Stimulated activated CD4-positive, alpha-beta T cell treated with anti-CD3 and anti-CD28 coated beads, Interleukin-15, amount 100 ng/mL, for 24 hours (primary cell): ENCODE results near the gene VKORC1L1.
"Not testable (repeated sequence)": the region's sequence is repeated elsewhere in the genome, so short reads cannot be mapped to it uniquely, and the experiment has no call there.

Source experiments
- DNase-seq: peaks from one replicate; pipeline ENCODE4 v3.0.0-alpha.2; 2020

Gene VKORC1L1

GRCh38 chr7:65885533-65885932 is 12.7 kb downstream of the VKORC1L1 start:
- not testable (repeated sequence) for DNase-seq

GRCh38 chr7:65888434-65889156 is 15.7 kb downstream of the VKORC1L1 start:
- not testable (repeated sequence) for DNase-seq

- not testable (repeated sequence) for DNase-seq
Observed at GRCh38 chr7:65889722-65890121, 16.8 kb downstream of the VKORC1L1 start.

GRCh38 chr7:65892161-65892560 is 19.3 kb downstream of the VKORC1L1 start:
- DNase-seq: no peak

GRCh38 chr7:65892835-65893234 is 20.0 kb downstream of the VKORC1L1 start:
- no peak for DNase-seq

- DNase-seq: no peak
Observed at GRCh38 chr7:65896279-65896870, 23.5 kb downstream of the VKORC1L1 start.

- not testable (repeated sequence) for DNase-seq
Observed at GRCh38 chr7:65897289-65897688, 24.4 kb downstream of the VKORC1L1 start.

GRCh38 chr7:65898677-65899447 is 26.0 kb downstream of the VKORC1L1 start:
- not testable (repeated sequence) for DNase-seq

- DNase-seq: no peak
Observed at GRCh38 chr7:65902306-65902705, 29.4 kb downstream of the VKORC1L1 start.

GRCh38 chr7:65907501-65908198 is 34.8 kb downstream of the VKORC1L1 start:
- DNase-seq: no peak

- no peak for DNase-seq
Observed at GRCh38 chr7:65910237-65910636, 37.4 kb downstream of the VKORC1L1 start.

GRCh38 chr7:65912237-65912636 is 39.4 kb downstream of the VKORC1L1 start:
- DNase-seq: no peak

GRCh38 chr7:65915921-65916657 is 43.2 kb downstream of the VKORC1L1 start:
- DNase-seq: no peak

- DNase-seq: no peak
Observed at GRCh38 chr7:65923316-65923715, 50.4 kb downstream of the VKORC1L1 start.

- no peak for DNase-seq
Observed at GRCh38 chr7:65924193-65924592, 51.3 kb downstream of the VKORC1L1 start.

- DNase-seq: no peak
Observed at GRCh38 chr7:65925040-65925439, 52.2 kb downstream of the VKORC1L1 start.

GRCh38 chr7:65926588-65926987 is 53.7 kb downstream of the VKORC1L1 start:
- DNase-seq: no peak

- DNase-seq: no peak
Observed at GRCh38 chr7:65927489-65928448, 54.9 kb downstream of the VKORC1L1 start.

- DNase-seq: no peak
Observed at GRCh38 chr7:65931685-65932084, 58.8 kb downstream of the VKORC1L1 start.

- DNase-seq: no peak
Observed at GRCh38 chr7:65937296-65937695, 64.4 kb downstream of the VKORC1L1 start.

GRCh38 chr7:65938336-65938895 is 65.5 kb downstream of the VKORC1L1 start:
- DNase-seq: no peak
